HG03280 (cell line): Measurements from ENCODE around the gene SRMS.
"Not testable (repeated sequence)": the region's sequence is repeated elsewhere in the genome, so short reads cannot be mapped to it uniquely, and the experiment has no call there.

Source experiments
- ATAC-seq: cut with Tn5 transposase; IDR thresholded peaks from one replicate; pipeline ENCODE4 v1.9.1; 2021; ENCODE audit warnings: mild to moderate bottlenecking, moderate library complexity; ENCODE audit not compliant: unreplicated experiment

SRMS gene

GRCh38 chr20:63525185-63525584 is 22.4 kb downstream of the SRMS start:
- ATAC-seq, result no peak

GRCh38 chr20:63522981-63523611 is 24.5 kb downstream of the SRMS start:
- no peak for ATAC-seq

GRCh38 chr20:63522091-63522868 is 25.3 kb downstream of the SRMS start:
- ATAC-seq, result no peak

- ATAC-seq, result no peak
Observed at GRCh38 chr20:63521602-63522001, 25.9 kb downstream of the SRMS start.

GRCh38 chr20:63520934-63521601 is 26.5 kb downstream of the SRMS start:
- ATAC-seq, result peak; percentile 48

- ATAC-seq, result peak; percentile 60
Observed at GRCh38 chr20:63520504-63520933, 27.0 kb downstream of the SRMS start, which contains the start of gene PPDPF. Gene PPDPF, plus strand, starts transcription at chr20:63520765. Its CDS starts 544 bp downstream, at chr20:63521309.

GRCh38 chr20:63519668-63520503 is 27.7 kb downstream of the SRMS start:
- ATAC-seq, result peak; percentile 34

- no peak for ATAC-seq
Observed at GRCh38 chr20:63518946-63519667, 28.4 kb downstream of the SRMS start.

- no peak for ATAC-seq
Observed at GRCh38 chr20:63518351-63518861, 29.1 kb downstream of the SRMS start.

GRCh38 chr20:63517376-63518309 is 29.9 kb downstream of the SRMS start:
- no peak for ATAC-seq

GRCh38 chr20:63514520-63514919 is 33.0 kb downstream of the SRMS start:
- ATAC-seq, result not testable (repeated sequence)

GRCh38 chr20:63513207-63513606 is 34.3 kb downstream of the SRMS start:
- ATAC-seq, result no peak

GRCh38 chr20:63509088-63509564 is 38.4 kb downstream of the SRMS start:
- ATAC-seq, result no peak

- no peak for ATAC-seq
Observed at GRCh38 chr20:63508072-63508768, 39.3 kb downstream of the SRMS start.

GRCh38 chr20:63507083-63507743 is 40.3 kb downstream of the SRMS start:
- ATAC-seq, result no peak

- ATAC-seq, result no peak
Observed at GRCh38 chr20:63505723-63506122, 41.8 kb downstream of the SRMS start.

GRCh38 chr20:63505281-63505680 is 42.3 kb downstream of the SRMS start:
- ATAC-seq, result no peak

GRCh38 chr20:63504642-63505041 is 42.9 kb downstream of the SRMS start:
- ATAC-seq, result no peak
